ENCODE measurements around the gene KRT15.

KRT15 gene

GRCh38 chr17:41523787-41524186 is 5.1 kb upstream of the KRT15 start:
- TF ChIP-seq POLR2AphosphoS5 (IDR thresholded peaks at IDR 0.05; ENCODE audit: low read depth, low read length) (no peak), FOXP2 (optimal IDR thresholded peaks at IDR 0.05; ENCODE audit: borderline replicate concordance, extremely low read depth, extremely low read length, insufficient read depth) (no peak), REST (IDR thresholded peaks at IDR 0.05; ENCODE audit: insufficient read depth in 1 of 2, low read depth in 2 of 2, low read length in 2 of 2) (no peak), TAF1 (IDR thresholded peaks at IDR 0.05; ENCODE audit: borderline replicate concordance, insufficient read depth, low read length) (no peak), SIN3A (IDR thresholded peaks at IDR 0.05; ENCODE audit: borderline replicate concordance, insufficient read depth, low read length) (no peak)

- TF ChIP-seq POLR2AphosphoS5 (IDR thresholded peaks at IDR 0.05; ENCODE audit: low read depth, low read length) = no peak
- no peak for TF ChIP-seq SIN3A (IDR thresholded peaks at IDR 0.05; ENCODE audit: borderline replicate concordance, insufficient read depth, low read length)
- no peak for TF ChIP-seq TAF1 (IDR thresholded peaks at IDR 0.05; ENCODE audit: borderline replicate concordance, insufficient read depth, low read length)
- TF ChIP-seq REST (IDR thresholded peaks at IDR 0.05; ENCODE audit: insufficient read depth in 1 of 2, low read depth in 2 of 2, low read length in 2 of 2) = no peak
- no peak for TF ChIP-seq FOXP2 (optimal IDR thresholded peaks at IDR 0.05; ENCODE audit: borderline replicate concordance, extremely low read depth, extremely low read length, insufficient read depth)
Measured at GRCh38 chr17:41523225-41523593, 4.5 kb upstream of the KRT15 start.

GRCh38 chr17:41522301-41523224 is 3.9 kb upstream of the KRT15 start:
- no peak for TF ChIP-seq REST (IDR thresholded peaks at IDR 0.05; ENCODE audit: insufficient read depth in 1 of 2, low read depth in 2 of 2, low read length in 2 of 2)
- no peak for TF ChIP-seq POLR2AphosphoS5 (IDR thresholded peaks at IDR 0.05; ENCODE audit: low read depth, low read length)
- TF ChIP-seq TAF1 (IDR thresholded peaks at IDR 0.05; ENCODE audit: borderline replicate concordance, insufficient read depth, low read length) = no peak
- TF ChIP-seq FOXP2 (optimal IDR thresholded peaks at IDR 0.05; ENCODE audit: borderline replicate concordance, extremely low read depth, extremely low read length, insufficient read depth) = no peak
- TF ChIP-seq SIN3A (IDR thresholded peaks at IDR 0.05; ENCODE audit: borderline replicate concordance, insufficient read depth, low read length) = no peak

GRCh38 chr17:41521574-41522261 is 3.0 kb upstream of the KRT15 start:
- TF ChIP-seq SIN3A (IDR thresholded peaks at IDR 0.05; ENCODE audit: borderline replicate concordance, insufficient read depth, low read length) (peak; percentile 36; the same call in 1 of the 2 replicates), FOXP2 (optimal IDR thresholded peaks at IDR 0.05; ENCODE audit: borderline replicate concordance, extremely low read depth, extremely low read length, insufficient read depth) (no peak)

- TF ChIP-seq POLR2AphosphoS5 (IDR thresholded peaks at IDR 0.05; ENCODE audit: low read depth, low read length) = no peak
- TF ChIP-seq TAF1 (IDR thresholded peaks at IDR 0.05; ENCODE audit: borderline replicate concordance, insufficient read depth, low read length) = no peak
- TF ChIP-seq REST (IDR thresholded peaks at IDR 0.05; ENCODE audit: insufficient read depth in 1 of 2, low read depth in 2 of 2, low read length in 2 of 2) = no peak
- TF ChIP-seq FOXP2 (optimal IDR thresholded peaks at IDR 0.05; ENCODE audit: borderline replicate concordance, extremely low read depth, extremely low read length, insufficient read depth) = no peak
Measured at GRCh38 chr17:41520821-41521521, 2.3 kb upstream of the KRT15 start.

Measured in PFSK-1 (cell line).